GM21528 (cell line): ENCODE data around the gene PYGB.
"Not testable (repeated sequence)": the region's sequence is repeated elsewhere in the genome, so short reads cannot be mapped to it uniquely, and the experiment has no call there.

Experiments used
- ATAC-seq: cut with Tn5 transposase; IDR thresholded peaks from one replicate; pipeline ENCODE4 v1.9.1; 2021; ENCODE audit warnings: mild to moderate bottlenecking, moderate library complexity; ENCODE audit not compliant: unreplicated experiment, low FRiP score

PYGB gene

DNA sequence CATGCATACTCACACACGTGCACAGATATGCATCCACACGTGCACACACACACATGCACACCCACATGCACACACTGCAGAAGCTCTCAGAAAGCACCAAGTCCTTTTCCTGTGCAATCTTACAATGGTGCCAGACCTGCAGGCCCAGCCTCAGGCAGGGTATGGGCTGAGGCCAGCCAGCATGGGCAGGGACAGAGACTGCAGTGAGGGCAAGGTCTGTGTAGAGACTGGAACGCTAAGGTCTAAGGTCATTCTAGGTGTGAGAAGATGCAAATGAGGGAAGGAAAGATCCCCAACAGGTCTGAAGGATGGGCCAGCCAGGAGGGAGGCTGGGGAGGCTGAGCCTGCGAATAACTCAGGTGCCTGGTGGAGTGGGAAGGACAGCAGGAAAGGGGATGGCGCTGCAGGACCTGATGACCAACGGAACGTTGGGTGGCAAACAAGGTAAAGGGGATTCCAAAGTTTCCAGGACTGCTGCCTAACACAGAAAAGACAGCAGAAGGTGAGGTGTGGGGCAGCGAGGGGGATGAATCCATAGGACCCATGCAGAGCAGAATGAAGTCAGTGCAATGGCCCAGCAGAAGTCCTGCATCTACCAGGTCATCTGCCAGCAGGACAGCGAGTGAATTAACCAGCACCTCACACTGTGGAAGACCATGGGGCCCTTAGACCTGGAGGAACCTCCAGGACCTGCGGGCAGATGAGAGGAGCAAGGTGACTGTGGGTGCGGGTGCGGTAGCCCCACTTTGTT lies 75.8 kb downstream of the PYGB start:
- no peak for ATAC-seq

DNA sequence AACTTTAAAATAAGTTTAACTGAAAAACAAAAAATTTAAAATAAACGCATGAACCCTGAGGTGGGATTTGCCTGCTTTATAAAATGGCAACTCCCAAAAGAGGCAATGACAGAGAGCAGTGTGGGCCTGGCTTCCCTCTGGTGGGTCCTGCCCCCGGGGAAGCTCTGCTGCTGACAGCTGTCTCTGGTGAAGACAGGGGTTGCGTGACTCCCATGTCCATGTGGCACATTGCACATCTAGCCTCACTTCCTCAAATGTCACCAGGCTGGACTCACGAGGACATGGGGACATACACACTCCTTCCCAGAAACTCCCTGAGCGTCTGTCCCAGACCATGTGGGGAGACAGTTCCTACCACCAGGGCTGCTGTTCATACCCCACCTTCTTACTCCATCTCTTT lies 76.5 kb downstream of the PYGB start:
- ATAC-seq: no peak

DNA sequence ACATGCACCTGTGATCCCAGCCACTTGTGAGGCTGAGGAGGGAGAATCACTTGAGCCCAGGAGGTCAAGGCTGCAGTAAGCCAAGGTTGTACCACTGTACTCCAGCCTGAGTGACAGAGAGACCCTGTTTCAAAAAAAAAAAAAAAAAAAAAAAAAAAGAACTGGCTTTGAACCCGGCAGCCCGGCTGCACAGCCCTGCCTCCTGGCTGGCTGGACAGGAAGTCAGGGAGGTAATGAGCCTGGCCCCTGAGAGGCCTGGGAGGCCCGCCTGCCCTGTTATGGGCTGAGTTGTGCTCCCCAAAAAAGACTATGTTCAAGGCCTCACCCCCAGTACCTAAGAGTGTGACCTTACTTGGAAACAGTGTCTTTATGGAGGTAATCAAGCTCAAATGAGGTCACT lies 77.2 kb downstream of the PYGB start:
- no peak for ATAC-seq

DNA sequence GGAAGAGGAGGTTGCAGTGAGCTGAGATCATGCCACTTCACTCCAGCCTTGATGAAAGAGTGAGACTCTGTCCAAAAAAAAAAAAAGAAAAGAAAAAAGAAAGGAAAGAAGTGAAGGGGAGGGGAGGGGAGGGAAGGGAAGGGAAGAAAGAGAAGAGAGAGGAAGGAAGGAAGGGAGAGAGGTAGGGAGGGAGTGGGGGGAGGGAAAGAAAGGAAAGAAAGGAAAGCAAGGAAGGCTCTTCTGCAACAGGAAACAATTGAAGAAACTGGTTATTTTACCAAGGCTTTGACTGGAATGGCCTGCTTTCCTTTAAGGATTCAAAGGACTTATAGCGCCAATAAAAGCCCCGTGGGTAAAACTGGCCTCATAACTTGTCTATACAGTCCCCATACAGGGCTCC lies 78.1 kb downstream of the PYGB start:
- ATAC-seq: no peak

DNA sequence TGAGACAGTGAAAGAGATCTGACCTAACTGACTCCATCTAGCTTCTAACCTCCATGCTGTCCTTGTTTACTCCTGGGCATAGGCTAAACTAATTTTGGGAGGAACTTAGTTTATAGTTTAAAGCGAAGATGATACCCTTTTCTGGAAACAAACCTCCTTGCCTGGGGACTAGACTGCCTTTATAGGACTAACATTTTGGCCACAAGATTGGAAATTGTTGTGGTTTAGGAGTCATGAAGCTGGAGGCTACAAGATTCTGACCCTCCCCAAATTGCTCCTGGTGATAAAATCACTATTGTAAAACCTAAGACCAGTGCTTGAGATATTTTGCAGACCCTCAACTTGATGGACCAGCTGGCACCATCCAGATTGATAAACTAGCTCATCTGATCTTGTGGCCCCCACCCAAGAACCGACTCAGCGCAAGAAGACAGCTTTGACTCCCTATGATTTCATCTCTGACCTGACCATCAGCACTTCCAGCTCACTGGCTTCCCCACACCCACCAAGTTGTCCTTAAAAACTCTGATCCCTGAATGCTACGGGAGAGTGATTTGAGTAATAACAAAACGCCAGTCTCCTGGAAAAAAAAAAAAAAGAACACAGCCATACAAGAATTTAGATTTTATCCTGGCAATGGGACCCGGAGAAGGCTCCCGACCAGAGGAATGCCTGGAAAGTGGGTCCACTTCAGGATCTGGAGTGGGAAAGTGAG lies 79.8 kb downstream of the PYGB start:
- no peak for ATAC-seq

DNA sequence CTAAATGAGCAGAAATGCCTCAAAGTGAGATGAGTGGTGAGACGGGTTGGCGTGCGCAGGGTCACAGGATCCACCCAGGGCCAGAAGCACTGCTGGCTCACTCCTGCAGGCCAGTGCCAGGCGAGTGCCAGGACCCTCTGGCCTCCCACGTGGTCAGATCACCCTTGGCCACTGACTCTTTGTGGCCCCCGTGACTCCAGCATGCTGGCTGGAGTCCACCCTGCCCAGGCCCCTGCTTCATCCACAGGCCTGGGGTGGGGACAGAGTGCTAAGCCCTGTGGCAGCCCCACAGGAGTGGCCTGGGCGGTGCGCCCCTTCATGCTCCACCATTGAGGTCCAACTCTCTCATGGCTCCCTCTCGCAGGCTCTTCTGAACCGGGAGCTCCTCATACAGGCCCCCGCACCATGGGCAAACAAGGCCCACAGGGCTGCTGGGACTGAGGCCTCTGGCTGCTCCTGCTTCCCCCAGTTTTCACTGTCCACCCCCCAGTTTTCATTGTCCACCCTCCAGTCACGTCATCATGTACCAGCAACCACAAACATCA lies 81.1 kb downstream of the PYGB start:
- ATAC-seq: no peak

DNA sequence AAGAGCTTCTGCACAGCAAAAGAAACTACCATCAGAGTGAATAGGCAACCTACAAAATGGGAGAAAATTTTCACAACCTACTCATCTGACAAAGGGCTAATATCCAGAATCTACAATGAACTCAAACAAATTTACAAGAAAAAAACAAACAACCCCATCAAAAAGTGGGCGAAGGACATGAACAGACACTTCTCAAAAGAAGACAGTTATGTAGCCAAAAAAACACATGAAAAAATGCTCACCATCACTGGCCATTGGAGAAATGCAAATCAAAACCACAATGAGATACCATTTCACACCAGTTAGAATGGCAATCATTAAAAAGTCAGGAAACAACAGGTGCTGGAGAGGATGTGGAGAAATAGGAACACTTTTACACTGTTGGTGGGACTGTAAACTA lies 87.1 kb downstream of the PYGB start:
- ATAC-seq: not testable (repeated sequence)

DNA sequence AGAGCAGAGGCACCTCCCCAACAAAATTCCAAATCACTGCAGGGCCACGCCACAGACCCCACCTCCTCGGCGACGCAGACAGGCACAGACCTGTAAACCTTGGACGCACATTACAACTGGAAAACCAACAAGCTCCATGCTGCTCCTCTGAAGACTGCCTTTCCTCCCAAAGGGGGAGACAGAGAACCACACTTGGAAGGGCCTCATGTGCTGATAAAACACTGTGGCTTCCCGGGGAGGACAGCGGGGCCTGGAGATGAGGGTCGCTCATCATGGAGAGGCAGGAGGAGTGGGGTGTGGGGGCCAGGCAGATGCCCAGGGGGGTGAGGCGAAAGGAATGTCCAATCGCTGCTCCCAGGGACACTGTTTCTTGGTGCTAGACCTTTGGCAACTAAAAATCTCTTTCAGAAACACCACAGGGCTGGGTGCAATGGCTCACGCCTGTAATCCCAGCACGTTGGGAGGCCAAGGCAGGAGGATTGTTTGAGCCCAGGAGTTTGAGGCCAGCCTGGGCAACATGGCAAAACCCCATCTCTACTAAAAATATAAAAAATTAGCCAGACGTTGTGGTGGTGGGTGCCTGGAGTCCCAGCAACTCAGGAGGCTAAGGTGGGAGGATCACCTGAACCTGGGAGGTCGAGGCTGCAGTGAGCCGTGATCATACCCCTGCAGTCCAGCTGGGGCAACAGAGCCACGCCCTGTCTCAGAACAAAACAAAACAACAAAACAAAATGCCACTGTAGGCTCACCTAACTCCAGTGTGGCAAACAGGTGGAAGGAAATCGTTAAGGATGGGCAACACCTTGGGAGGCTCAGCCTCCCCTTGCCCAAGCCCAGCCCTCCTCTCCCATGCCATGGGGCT lies 88.9 kb downstream of the PYGB start:
- ATAC-seq: no peak

DNA sequence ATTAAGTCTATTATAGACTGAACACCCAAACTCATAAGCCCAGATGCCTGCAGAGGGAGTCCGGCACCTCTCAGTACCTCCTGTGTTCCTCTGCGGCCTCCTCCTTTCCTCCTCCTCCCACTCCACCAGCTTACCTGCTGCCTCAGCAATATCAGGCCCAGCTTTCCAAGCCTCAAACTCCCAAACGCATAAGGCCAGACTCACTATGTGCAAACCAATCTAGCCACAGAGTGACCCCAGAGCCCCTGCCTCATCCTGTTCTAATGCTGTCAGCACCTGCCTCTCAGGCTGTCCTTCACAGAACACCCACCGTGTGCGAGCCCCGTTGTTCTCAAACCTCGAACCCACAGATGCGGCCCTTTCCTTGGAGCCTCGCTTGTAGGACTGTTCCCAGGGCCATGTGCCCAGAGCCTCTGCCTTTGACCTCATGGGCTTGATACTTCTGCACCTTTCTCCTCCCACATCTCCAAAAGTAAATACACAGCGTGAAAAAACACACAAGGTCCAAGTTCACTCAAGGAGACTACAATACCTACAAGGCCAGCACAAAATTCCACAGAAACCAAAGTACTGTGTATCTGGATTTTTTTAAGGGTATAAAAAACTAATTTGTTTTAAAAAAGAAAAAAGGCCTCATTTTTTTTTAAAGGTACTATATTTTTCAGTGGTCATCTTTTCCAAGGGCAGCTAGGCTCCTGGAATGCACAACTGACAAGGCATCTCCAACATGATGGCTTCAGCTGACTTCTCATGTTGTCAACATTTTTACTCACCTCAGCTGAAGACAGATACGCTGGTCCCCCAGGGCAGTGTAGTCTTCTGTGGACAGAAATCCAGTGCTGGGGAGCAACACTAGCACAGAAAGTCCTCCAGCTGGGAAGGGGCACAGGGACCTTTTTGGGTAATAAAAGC lies 90.5 kb downstream of the PYGB start:
- no peak for ATAC-seq

DNA sequence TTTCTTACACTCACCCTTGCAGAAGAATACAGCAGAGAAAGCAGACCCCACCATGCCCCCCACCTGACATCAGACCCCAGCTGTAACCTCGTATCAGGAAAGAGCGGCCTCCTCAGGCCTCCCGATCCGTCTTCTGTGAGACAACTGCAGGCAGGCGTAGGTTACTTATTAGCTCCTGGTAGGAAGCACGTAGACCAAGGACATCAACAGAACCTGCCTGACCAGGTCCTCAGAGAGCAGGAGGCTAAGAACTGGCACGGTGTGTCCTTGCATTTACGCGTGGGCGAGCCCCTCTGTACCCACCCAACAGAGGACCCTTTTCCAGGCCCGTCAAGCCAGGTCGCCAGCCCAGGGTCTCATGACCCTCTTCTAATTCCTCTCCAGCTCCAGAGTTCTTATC lies 91.7 kb downstream of the PYGB start:
- ATAC-seq: no peak

DNA sequence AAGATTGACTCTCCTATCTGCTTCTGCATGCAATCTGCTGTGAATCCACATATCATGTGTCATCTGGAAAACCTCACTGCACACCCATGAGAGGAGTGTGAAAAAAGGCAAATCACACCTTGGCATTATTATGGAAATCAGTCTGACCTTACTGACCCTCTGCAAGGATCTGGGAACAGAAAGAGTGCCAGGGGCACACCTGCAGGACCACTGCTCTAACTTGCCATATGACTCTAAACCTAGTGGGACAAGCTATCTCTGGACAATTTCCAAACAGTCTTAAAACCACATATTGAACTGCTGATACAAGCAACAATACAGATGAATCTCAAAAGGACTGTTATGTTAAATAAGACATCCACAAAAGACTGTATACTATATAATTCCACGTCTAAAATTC lies 92.5 kb downstream of the PYGB start:
- no peak for ATAC-seq

DNA sequence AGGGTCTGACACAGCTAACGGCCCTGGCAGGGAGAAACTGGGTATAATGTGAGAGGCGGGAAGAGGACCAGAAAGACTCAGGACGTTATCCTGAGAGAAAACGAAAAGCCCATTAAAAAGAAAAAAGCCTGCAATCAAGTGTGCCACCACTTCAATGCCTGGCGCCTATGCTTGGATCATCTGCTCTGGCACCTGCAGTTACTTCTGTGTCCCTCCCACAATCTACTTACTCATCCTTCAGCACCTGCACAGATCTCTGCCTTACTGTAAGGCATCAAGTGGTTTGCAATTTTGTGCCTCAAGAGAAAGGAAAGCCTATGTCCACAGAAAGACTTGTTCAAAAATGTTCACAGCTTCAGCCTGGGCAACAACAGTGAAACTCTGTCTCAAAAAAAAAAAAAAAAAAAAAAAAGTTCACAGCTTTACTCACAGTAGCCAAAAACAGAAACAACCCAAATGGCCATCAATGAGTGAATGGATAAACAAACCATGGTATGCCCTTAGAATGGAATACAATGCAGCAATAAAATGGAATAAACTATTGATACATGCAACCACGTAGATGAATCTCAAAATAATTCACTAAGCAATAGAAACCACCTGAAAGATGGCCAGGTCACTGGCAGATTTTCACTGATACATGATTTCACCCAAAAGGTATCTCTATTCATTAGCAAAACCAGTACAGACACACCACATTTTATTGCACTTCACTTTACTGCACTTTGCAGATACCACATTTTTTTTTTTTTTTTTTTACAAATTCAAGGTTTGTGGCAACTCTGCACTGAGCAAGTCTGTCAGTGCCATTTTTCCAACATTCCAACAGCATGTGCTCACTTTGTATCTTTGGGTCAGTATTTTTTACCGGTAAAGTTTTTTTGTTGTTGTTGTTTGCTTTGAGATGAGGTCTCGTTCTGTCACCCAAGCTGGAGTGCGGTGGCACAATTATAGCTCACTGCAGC lies 94.1 kb downstream of the PYGB start:
- no peak for ATAC-seq

DNA sequence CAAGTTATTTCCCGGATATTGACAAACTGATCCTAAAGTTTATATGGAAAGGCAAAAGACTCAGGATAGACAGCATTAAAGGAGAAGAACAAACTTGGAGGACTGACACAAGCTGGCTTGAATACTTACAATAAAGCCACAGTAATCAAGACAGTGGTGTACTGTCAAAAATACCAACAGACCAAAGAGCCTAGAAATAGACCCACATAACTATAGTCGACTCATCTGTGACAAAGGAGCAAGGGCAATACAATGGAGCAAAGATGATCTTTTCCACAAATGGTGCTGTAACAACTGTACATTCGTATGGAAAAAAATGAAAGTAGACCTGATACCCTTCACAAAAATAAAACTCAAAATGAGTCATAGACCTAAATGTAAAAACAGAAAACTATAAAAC lies 96.7 kb downstream of the PYGB start:
- ATAC-seq: no peak

DNA sequence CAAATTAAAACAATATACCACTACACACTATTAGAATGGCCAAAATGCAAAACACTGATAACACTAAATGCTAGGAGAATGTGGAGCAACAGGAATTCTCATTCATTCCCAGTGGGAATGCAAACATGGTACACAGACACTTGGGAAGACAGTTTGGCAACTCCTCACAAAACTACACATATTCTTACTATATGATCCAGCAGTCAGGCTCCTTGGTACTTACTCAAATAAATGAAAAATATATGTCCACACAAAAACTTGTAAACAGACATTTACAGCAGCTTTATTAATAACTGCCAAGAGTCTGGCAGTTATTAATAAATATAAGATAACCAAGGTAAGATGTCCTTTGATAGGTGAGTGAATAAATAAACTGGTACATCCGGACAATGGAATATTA lies 97.8 kb downstream of the PYGB start:
- no peak for ATAC-seq

DNA sequence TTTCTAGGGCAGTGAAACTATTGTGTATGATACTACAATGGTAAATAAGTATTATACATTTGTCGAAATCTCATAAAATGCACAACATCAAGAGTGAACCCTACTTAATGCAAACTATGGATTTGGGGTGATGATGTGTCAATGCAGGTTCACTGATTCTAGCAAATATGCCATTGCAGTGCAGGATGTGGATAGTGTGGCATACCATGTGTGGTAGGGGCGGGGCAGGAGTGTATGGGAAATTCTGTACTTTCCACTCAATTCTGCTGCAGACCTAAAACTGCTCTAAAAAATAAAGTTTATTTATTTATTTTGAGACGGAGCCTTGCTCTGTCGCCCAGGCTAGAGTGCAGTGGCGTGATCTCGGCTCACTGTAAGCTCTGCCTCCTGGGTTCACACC lies 98.5 kb downstream of the PYGB start:
- no peak for ATAC-seq
